GM19328 (cell line): ENCODE measurements around the gene NRG3.
"Not testable (repeated sequence)": the region's sequence is repeated elsewhere in the genome, so short reads cannot be mapped to it uniquely, and the experiment has no call there.

Experiments
- ATAC-seq: cut with Tn5 transposase; IDR thresholded peaks from one replicate; pipeline ENCODE4 v1.9.1; 2021; ENCODE audit warnings: mild to moderate bottlenecking, moderate library complexity; ENCODE audit not compliant: unreplicated experiment

NRG3 gene

DNA sequence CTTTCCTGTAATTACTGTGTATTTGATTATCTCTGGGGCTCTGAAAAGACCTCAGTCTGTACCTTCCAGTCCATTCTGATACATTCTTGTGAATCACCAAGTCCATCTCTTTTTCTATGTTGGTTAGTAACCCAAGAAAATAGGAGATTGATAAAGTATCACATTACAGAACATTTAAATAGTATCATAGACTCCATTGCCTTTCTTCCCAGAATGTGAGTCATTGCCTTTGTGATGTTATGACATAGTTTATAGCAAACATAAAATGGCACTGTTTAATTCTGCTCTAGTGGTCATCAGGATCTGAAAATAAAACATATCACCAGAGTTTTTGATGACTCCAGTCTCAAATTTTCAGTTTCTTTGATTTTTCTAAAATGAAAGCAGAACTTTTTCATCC lies 78.4 kb downstream of the NRG3 start:
- no peak for ATAC-seq

DNA sequence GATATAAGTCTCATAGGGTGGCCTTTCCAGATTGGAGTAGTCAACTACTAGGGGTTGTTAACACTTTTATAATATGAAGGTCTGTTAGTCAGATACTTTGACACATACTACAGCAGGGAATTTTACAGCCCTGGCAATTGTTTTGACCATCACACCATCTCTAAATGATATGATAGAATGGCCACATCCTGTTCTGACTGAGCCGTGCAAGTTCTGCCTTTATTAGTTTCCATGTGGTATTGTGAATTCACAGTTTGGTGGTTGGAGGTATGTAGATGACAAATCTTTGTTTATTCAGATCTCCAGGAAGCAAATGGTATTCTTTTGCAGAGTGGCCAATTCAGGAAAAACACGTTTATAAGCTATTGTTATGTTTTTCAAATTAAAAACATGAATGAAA lies 83.0 kb downstream of the NRG3 start:
- no peak for ATAC-seq

DNA sequence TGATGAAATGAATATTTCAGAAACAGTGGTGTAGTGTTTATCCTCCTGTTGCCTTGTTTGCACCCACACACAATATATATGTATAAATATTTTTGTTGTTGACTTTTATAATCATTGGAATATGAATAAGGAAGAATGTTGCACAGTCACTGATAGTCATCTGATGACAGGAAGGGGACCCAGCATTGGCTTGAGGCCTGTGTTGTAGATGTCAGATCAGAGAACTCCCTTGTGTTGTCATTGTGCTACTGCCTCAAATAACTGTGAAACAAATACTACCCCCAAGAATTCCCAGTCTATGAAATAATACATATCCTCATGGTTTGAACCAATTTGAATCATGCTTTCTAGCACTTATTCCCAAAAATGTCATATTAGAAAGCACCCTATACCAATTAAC lies 84.0 kb downstream of the NRG3 start:
- ATAC-seq = no peak

DNA sequence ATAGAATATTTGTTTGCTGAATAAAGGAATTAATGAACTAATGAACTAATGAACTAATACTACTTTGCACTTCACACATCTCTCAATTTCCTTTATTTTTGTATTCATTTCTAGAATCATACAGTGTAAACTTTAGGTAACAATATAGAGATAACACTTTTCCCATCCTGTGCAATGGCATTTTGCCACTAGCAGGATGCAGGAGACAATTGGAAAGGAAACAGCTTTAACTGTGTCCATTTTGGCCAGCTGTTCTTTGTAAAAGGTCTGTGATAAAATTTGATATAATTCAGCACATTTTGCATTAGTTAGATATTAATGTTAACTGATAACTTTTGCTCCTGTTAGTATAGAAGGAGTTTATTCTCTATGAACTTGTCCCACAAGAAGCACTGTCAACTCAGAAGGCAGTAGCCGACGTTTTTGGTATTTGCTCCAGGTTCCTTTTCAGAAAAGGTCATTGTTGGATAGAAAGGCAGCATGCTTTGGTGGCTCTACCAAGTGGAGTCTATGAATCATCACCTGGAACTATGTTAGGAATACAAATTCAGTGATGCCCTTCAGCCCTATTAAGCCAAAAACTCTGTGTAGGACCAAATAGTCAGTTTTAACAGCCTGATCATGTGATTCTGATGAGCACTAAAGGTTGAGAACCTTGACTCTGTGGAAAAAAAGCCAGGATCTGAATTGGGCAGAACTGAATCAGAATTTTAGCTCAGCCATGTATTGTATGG lies 86.6 kb downstream of the NRG3 start:
- ATAC-seq = no peak

DNA sequence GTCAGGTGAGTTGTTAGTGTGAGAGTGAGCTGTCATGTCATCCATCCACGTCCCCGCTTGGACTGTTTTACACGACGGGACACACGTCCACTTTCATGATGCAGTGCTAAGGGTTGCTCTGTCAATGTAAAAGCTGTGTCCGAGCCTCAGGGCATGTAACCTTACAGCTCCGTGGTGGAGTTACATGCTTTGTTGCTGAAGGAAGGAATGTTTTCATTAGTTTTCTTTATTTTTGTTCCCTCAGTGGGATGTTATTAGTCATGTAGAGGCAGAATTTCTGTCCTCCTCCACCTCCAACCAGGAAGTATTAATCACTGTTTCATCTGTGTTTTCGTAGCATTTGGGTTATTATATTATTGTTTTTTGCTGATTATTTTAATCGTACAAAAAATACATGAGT lies 88.6 kb downstream of the NRG3 start:
- ATAC-seq = no peak

DNA sequence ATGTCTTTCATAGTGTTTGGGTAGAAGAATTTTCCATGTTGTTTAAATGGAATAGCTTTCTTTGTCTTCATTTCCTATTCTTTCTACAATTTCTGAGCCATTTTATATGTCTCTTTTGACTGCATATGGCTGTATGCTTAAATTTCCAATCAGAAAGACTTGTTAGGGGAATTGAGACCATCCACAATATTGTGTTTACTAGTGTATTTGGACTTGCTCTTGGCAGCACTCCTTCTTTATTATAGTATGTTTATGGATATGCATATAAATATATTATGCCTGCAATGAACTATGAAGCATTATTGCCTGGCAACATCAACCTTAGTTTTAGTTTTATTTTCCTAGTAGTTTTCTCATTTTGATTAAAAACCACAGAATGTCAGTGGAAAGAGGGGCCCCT lies 92.7 kb downstream of the NRG3 start:
- no peak for ATAC-seq

DNA sequence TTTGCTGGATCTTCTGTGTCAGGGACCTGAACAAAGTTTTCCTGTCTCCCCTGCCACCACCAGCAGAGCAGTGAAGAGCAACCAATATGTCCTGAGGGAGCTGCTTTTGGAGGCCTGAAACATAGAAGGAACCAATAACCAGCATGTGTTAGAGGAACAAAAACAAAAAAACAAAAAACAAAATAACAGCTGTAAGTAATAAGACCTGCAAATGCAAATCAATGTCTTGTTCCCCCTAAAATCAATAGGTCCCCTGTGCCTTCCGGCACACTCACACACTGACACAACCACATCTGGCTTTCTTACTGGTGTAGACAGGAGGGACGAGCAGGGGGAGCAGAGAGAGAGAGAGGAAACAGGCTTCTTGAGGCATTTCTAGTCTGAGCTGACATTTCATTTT lies 94.1 kb downstream of the NRG3 start:
- no peak for ATAC-seq

DNA sequence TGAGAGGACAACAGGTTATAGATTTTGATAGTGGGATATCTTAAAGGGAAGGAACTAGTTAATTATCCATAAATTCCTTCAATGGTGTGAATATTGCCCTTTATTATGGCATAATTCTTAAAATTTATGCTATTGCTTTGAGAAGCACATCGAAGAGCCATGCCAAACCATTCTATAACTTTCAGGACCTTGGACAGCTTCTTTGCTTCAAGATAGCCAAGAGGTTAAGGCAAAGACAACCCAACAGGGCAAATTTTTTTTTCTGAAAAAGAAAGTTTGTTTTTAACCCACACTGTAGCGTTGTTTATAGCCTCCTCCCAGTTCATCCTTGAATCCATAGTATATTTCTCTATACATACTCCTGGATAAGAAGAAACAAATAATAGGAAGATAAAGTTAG lies 103.2 kb downstream of the NRG3 start:
- no peak for ATAC-seq

DNA sequence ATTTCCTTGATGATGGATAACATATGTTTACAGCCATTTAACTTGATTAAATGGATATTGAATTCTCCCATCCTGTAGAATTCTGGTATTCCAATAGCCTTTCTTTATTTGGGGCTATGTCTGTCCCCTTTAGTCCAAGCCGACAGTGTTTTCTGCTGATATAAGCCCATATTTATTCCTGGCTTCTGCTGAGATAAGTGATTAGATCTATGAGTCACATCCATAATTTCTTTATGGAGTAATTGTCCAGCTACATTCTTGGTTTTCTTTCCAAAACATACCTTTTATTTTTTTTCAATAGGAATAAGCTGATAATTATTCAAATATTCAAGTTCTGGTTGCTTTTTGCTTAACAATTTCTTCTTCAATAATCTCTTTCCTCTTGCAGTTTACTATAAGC lies 106.7 kb downstream of the NRG3 start:
- ATAC-seq = no peak

DNA sequence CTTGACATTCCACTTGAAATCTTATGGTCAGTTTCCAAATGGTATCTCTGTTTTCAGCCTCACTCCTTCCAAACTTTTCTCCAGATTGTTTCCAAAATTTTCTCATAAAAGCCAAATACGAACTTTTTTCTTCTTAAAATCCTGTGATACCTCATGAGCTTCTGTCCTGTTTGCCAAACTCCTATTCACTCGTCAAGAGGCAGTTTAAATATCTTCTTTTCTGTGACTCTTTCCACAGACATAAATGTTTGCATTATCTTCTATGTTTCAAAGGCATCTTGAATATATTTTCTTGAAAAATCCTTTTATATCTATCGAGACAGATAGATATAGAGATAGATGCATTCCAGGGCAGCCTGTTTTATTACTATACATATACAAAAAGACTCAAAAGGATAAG lies 109.4 kb downstream of the NRG3 start:
- ATAC-seq = no peak

DNA sequence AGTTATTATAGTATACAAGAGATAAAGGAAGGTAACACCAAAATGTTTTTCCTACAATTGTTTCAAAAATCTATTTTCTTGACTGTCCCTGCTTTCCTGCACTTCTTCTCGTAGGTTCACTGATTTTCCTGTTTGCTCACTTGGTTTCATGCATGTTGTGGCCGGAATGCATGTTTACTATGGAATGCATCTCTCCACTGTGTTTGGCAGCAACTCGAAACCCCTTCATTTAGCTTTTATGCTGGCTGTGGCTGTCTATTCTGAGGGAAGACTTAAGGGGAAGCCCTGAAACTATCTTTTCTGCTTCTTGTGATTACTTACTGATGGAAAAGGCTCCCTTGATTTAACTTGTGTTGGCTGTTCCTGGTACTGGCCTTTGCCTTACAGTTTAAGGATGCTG lies 120.3 kb downstream of the NRG3 start:
- ATAC-seq = no peak

DNA sequence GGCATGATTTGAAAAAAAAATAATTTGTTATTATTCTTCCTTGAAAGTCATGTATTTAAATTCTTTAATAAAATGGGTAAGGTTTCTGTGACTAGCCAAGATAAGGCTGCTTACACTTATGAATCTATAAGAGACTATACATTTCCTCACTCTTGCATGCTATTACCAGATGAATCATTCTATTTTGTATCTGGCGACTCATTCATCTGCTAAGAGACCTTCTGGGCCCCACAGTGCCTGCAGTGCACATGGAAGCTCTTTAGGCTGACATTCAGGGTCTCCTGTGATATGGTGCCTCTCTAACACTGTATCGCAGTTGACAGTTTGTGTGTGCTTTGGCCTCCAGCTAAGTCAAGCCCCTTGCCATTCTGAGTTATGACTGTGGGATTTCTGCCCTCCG lies 121.9 kb downstream of the NRG3 start:
- ATAC-seq = no peak

DNA sequence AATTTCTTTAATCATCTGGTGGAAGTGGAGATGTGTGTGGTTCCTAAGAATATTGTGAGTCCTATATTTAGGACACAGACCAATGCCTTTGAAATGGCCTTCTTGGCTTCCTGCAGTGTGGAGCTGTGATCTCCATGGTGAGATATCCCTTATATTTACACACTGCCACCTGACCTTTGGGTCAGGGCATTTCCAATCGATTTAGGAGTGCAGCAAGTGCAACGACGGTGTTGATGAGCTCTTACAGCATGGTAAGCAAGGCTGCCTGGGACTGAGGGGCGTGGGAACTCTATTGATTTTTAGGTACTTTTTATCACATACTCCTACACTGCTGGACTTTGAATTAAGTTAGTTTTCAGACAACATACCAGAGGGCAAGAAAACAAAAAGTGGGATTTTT lies 146.0 kb downstream of the NRG3 start:
- no peak for ATAC-seq

DNA sequence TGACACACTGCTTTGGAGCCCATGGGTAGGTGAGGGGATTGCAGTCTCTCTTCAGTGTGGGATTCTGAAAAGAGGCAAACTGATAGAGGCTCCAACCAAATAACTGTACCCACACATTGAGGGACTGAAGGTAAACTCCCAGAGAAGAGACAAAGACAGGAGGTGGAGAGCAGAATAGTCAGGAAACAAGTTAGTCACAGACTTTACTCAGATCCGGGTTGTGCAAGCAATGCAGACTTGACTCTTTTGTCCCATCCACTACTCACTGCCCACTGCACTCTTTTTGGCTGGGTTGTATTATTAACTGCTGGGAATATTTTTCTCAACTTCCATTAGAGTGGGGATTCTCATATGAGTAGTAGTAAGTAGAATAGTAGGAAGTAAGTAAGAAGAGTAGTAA lies 152.7 kb downstream of the NRG3 start:
- ATAC-seq = no peak

DNA sequence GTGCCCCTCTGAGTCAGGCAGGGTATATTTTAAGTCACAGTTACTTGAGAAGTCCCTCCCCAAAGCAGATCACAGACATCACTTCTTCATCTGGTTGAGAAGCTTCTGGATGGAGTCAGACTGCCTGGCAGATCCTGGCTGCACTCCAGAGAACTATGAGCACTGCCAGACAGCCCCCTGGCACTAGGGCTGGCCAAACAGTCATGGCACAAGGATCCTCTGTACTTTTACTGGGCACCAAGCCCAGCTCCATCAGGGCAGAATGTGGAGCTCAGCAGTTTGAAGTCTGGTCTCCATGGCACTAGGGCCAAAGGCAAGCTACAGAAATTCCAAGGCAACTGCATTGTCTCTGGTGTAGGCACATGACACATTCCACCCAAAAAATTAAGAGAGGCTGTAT lies 162.1 kb downstream of the NRG3 start:
- no peak for ATAC-seq

DNA sequence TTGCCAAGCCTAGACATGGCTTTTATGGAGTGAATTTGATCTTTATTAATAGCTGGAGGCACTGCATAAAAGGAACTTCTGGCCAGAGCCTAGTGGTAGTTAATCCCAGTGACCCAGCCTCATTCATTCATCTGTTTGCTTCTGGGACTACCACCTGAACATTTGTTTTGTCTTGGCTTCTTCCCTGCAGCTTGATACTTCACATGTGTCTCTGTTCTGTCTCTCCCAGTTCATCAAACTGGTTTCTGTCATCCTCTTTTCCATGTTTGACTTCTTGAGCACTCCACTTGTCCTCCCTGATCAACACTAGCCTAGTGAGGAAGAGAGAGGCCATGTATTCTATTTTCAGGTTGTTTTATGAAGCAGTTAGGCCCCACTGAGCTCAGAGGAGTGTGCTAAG lies 163.6 kb downstream of the NRG3 start:
- no peak for ATAC-seq

DNA sequence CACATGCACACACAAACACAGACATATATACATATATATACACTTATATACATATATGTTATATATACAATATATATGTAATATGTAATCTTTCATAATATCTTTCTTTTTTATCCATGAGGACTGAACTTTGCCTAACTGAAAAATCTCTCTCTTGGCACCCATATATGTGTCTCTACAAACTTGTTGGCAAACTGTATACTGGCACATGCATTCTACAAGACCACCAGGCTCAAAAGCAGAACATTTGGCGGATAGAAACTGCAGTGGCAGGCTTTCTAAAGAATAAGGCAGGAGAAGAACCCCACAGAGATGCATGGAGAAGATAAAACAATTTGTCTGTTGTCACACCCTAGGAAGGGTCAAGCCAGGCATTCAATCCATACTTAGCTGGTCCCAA lies 165.3 kb downstream of the NRG3 start:
- no peak for ATAC-seq

DNA sequence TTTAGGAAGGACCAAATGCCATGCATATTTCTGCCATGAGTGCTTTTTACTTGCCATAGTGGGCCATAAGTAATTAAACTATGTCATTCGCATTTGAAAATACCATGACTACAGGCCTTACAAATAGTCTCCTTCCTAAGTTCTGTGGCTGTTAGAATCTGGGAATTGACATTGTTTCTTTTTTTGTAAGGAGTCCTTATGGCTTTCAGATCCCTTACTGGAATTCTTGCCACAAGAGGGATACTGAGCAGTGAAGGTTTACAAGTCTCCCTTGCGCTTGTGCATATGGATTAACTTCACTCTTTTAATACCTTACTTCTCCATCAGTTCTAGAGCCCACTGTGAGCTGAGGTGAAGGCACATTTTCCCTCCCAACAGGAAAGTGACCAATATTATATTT lies 166.0 kb downstream of the NRG3 start:
- no peak for ATAC-seq

DNA sequence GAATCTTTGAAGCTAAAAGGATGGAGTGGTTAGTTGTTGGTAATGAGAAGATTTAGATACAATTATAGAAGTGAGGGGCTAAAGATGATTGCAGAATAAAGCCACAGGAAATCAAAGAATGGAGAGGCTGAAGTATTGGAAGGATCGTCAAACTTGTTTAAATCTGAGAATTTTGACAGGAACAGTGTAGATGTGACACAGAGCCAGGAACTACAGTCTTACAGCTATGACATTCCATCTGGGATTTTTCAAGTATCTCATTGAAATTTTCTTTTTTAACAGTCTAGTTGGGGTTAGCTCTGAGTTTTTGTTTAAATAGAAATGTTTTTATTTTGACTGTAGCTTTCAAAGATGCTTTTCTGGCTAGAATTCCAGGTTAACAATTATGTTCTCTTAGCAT lies 181.4 kb downstream of the NRG3 start:
- no peak for ATAC-seq

DNA sequence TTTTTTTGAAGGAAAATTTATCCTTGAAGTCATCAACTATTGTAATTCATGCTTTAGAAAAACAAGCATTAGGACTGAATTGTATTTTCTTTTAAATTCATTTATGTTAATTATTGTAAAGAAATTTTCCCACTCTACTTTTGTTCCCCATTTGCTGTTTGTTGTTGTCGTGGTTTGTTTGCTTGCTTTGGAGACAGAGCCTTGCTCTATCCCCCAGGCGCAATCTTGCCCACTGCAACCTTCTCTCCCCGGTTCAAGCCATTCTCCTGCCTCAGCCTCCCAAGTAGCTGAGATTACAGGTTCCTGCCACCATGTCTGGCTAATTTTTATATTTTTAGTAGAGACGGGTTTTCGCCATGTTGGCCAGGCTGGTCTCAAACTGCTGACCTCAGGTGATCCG lies 192.2 kb downstream of the NRG3 start:
- not testable (repeated sequence) for ATAC-seq

DNA sequence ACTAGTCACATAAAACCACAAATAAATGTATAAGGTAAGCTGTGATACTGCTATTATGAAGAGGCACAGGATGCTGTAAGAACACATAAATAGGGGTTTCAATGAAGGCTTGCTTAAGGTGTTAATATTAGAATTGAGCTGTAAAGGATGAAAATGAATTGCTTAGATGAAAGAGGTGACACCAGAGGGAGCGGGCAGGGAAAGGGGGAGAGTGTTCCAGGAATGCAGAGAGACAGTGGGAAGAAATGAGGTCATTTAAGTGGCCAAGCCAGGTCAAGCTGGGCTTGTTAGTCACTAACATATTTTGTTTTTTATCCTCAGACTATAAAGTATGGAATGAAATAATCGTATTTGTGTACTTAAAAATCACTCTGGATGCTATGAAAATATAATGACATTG lies 193.5 kb downstream of the NRG3 start:
- no peak for ATAC-seq

DNA sequence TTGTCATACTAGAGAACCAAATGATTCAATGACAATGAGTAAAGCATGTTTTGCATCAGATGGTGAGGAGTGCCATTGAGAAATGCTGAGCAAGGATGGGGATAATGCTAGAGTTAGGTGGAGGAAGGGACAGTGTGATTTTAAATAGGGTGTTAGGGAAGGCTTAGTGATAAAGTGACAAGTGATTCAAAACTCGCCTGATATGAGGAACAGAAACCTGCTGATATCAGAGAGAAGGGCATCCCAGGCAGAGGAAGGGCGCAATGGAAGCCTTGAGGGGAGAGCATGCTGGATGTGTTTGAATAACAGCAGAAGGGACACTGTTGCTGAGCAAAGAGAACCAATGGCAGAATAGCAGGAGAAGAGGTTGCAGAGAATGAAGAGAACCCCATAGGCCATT lies 196.2 kb downstream of the NRG3 start:
- ATAC-seq = no peak

DNA sequence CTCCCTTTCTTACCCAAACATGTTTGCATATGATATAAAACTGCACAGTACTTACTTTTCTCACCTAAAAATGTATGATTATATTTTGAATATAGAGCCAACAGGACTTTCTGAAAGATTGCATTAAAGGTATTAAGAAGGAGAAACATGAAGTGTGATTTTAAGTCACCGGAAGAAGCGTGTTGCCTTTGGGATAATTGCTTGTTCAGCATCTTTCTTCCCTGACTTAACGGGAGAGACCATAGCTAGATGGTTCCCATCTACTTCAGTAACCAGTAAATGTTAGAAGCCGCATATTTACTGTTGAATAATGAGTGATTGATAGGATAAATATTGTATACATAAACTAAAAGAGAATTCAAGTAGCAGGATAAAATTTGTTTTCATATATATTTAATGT lies 197.1 kb downstream of the NRG3 start:
- ATAC-seq = no peak

DNA sequence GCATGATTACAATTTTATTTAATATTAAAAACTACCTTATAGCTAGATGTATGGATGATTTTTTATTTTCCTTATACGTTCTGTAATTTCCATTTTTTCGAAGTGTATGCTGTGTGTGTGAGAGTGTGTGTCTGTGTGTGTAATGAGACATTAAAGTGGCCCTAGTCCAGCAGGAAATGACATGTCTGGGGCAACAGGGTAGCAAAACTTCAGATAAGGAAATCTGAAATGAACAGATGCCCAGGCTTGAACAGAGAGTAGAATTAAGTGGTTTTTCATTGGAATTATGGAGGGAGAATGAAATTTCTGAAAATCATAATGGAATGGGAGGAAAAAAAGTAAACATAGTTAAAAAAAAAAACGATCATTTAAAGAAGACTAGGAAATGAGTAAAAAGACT lies 200.6 kb downstream of the NRG3 start:
- no peak for ATAC-seq
